HUES64 (cell line): ENCODE measurements around the gene ZSWIM3.

ENCODE experiments used
- H3K27ac ChIP-seq: 2 replicates; pipeline ENCODE4 v1.7.0; 2013; ENCODE audit warnings: low read depth, low read length, inconsistent platforms
- H3K27me3 ChIP-seq: 2 replicates; pipeline ENCODE4 v1.6.1; 2013; ENCODE audit warnings: mild to moderate bottlenecking, low read length; ENCODE audit not compliant: insufficient read depth
- H3K36me3 ChIP-seq: 2 replicates; pipeline ENCODE4 v1.6.1; 2013; ENCODE audit warnings: mild to moderate bottlenecking, low read length; ENCODE audit not compliant: insufficient read depth
- H3K4me1 ChIP-seq: 2 replicates; pipeline ENCODE4 v1.6.1; 2013; ENCODE audit warnings: mild to moderate bottlenecking, low read length, moderate library complexity; ENCODE audit not compliant: insufficient read depth
- H3K4me3 ChIP-seq: 2 replicates; pipeline ENCODE4 v1.5.1; 2013; ENCODE audit warnings: mild to moderate bottlenecking, low read length, moderate library complexity
- H3K9ac ChIP-seq: 2 replicates; pipeline ENCODE4 v1.6.1; 2013; ENCODE audit warnings: mild to moderate bottlenecking, low read depth, low read length
- H3K9me3 ChIP-seq: 2 replicates; pipeline ENCODE4 v1.6.1; 2013; ENCODE audit warnings: low read depth, low read length; ENCODE audit not compliant: insufficient read depth
- whole genome bisulfite sequencing: fragments of 150-250, 120-280 bp; methylation state at CpG from one replicate; pipeline ENCODE4 v1.1.7; 2013; ENCODE audit warnings: missing lambda C conversion rate; 5-methylcytosine and 5-hydroxymethylcytosine counted together

Gene ZSWIM3

DNA sequence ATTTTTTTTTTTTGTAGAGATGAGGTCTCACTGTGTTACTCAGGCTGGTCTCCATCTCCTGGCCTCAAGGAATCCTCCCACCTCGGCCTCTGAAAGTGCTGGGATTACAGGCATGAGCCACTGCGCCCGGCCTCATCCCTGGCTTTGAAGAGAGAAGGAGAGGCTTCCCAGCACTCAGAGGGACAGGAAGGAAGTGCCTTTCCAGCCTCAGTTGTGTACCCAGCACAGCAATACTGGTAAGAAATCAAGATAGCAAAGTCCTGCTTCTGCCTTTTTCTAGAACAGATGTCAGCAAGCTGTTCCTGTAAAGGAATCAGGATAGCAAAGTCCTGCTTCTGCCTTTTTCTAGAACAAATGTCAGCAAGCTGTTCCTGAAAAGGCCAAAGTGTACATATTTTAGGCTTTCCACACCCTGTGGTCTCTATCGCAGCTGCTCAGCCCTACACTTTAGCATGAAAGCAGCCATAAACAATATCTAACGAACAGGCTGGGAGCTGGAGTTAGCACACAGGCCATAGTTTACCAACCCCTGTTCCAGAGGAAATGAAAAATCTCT is 60.8 kb downstream of the ZSWIM3 start:
- Histone ChIP-seq H3K9ac (no peak overlapping the region), H3K27me3 (no peaks in the 10 kb centered on the region), H3K27ac (no peak overlapping the region), H3K4me3 (no peak overlapping the region), H3K9me3 (no peaks in the 10 kb centered on the region), H3K4me1 (no peaks in the 10 kb centered on the region), H3K36me3 (no peaks in the 10 kb centered on the region)
- 96% methylated on average over 5 of the region's 5 CpGs for WGBS

DNA sequence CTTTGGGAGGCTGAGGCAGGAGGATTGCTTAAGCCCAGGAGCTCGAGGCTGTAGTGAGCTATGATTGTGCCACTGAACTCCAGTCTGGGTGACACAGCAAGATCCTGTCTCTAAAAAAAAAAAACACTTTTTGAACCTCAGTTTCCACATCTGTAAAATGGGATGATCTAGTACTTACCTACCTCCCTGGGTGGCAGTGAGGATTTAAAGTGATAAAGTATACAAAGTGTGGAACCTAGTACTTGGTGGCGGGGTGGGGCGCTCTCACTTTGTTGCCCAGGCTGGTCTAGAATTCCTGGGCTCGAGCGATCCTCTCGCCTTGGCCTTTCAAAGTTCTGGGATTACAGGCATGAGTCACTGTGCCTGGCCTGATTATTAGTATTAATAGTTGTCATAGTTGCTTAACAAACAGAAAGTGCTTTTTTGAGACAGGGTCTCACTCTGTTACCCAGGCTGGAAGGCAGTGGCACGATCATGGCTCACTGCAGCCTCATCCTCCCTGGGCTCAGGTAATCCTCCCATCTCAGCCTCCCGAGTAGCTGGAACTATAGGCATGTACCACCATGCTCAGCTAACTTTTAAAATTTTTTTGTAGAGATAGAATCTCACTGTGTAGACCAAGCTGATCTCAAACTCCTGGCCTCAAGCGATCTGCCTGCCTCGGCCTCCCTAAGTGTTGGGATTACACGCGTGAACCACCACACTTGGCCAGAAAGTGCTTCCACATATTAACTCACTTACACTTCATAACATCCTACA is 61.5 kb downstream of the ZSWIM3 start:
- Histone ChIP-seq H3K36me3 (no peaks in the 10 kb centered on the region), H3K9me3 (no peaks in the 10 kb centered on the region), H3K27ac (no peak overlapping the region), H3K9ac (no peak overlapping the region), H3K27me3 (no peaks in the 10 kb centered on the region), H3K4me1 (no peaks in the 10 kb centered on the region), H3K4me3 (no peak overlapping the region)
- 94% methylated on average over 12 of the region's 12 CpGs for WGBS

DNA sequence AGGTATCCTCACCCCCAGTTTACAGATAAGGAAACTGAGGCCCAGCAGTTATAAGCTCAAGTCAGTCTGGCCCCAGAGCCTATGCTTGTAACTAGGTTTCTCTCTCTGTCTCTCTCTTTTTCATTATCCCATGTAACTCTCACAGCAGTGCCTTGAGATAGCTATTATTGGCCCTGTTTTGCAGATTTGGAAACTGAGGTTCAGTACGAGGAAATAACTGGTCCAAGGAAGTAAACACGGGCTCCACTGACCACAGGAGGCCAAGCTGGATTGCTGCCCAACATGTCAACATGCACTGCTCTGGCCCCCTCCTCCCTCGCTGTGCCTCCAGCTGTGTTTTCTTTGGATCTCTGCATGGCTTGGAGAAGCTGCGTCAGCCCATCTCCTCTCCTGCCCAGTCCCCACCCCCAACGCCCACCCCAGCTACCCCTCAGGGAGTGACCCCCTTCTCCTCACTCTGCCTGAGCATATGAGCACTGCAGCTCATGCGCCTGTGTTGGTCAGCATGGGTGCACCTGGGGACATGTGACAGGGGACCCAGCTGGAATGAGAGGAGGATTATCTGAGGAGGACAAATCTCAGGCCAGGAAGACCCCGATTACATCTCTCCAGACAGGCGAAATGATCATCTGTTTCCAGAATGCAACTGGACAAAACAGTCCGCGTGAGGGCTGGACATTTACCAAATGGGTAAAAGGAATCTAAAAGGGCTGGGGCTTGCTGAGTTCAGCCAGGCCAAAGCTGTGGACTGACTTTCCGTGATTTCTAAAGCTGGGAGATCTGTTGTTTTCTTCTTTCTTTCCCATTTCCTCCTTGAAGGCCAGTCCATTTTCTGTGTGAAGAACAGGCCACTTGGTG is 62.4 kb downstream of the ZSWIM3 start:
- no peak overlapping the region for H3K27ac ChIP-seq
- 76% methylated on average over 11 of the region's 11 CpGs for WGBS
- no peaks in the 10 kb centered on the region for H3K9me3 ChIP-seq
- H3K4me1 ChIP-seq, result no peaks in the 10 kb centered on the region
- H3K4me3 ChIP-seq, result no peak overlapping the region
- H3K27me3 ChIP-seq, result no peaks in the 10 kb centered on the region
- no peak overlapping the region for H3K9ac ChIP-seq
- no peaks in the 10 kb centered on the region for H3K36me3 ChIP-seq

DNA sequence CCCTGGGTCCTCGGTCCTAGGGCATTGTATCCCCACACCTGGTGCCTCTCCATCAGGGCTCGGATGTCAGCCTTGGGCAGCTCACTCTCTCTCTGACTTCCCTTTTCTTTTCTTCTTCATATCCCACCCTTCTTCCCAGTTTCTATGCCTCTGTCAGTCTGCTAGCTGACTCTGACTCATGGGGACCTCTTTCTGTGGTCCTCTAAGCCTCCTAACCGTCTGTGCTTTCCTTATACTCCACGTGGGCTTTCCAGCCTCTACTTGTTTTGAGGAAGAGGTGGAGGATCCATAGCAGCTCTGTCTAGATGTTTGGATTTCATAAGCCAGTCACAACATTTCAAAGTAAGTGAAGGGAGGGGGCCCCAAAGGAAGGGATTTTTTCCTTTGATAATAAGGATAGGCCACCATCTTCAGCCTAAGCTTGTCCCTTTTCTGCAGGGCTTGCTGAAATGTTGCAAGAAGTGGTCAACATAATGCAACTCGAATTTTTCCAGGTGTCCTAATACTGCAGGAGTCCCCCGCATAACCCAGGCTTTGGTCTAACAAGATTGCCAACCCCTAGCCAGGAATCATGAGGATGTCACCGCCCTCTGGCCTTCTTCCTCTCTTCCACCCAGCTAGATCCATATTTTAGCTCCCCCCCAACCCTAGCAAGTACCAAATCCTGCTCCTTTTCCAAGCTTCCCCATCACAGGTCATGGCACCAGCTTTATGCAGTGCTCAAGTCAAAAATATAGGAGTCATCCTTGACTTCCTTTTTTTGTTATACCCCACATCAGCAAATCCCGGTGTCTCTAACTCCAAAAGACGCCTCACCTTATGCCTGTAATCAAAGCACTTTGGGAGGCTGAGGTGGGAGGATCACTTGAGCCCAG is 63.3 kb downstream of the ZSWIM3 start:
- WGBS, result 83% methylated on average over 8 of the region's 9 CpGs
- Histone ChIP-seq H3K36me3 (no peaks in the 10 kb centered on the region), H3K27ac (no peak overlapping the region), H3K4me1 (peaks cover 4% of the 10 kb centered on the region; the same call in 1 of the 2 replicates), H3K4me3 (no peak overlapping the region), H3K9me3 (no peaks in the 10 kb centered on the region), H3K9ac (no peak overlapping the region), H3K27me3 (no peaks in the 10 kb centered on the region)

DNA sequence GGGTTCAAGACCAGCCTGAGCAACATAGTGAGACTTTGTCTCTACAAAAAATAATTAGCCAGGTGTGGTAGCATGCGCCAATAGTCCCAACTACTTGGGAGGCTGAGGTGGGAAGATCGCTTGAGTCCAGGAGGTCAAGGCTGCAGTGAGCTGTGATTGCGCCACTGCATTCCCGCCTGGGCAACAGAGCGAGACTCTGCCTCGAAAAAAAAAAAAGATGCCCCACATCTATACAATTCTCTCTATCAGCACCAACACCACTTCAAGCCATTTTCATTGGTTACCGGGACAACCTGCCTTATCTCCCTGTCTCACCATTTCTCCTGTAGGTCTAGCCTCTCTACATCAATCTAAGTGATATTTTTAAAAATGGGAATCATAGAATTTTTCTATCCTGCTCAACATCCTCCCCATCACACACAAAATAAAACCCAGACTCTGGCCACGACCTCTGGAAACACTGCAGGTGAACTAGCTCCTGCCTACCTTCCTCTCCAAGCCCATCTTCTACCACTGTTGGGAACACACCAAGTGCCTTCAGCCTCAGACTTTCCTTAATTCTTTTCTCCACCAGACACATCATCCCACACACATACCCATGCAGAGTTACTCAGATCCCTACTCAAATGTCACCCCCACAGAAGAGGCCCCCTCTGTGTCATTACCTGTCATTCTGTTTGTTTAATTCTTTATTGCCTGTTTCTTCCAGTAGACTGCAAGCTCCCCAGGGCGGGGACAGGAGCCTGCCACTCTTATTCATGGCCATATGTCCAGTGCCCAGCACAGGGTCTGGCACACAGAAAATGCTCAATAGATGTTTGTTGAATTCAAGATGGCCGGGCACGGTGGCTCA is 64.1 kb downstream of the ZSWIM3 start:
- Histone ChIP-seq H3K9ac (no peak overlapping the region), H3K27me3 (no peaks in the 10 kb centered on the region), H3K27ac (no peak overlapping the region), H3K9me3 (no peaks in the 10 kb centered on the region), H3K36me3 (no peaks in the 10 kb centered on the region), H3K4me3 (no peak overlapping the region), H3K4me1 (peaks cover 6% of the 10 kb centered on the region; the same call in 1 of the 2 replicates)
- WGBS, result 90% methylated on average over 11 of the region's 11 CpGs

DNA sequence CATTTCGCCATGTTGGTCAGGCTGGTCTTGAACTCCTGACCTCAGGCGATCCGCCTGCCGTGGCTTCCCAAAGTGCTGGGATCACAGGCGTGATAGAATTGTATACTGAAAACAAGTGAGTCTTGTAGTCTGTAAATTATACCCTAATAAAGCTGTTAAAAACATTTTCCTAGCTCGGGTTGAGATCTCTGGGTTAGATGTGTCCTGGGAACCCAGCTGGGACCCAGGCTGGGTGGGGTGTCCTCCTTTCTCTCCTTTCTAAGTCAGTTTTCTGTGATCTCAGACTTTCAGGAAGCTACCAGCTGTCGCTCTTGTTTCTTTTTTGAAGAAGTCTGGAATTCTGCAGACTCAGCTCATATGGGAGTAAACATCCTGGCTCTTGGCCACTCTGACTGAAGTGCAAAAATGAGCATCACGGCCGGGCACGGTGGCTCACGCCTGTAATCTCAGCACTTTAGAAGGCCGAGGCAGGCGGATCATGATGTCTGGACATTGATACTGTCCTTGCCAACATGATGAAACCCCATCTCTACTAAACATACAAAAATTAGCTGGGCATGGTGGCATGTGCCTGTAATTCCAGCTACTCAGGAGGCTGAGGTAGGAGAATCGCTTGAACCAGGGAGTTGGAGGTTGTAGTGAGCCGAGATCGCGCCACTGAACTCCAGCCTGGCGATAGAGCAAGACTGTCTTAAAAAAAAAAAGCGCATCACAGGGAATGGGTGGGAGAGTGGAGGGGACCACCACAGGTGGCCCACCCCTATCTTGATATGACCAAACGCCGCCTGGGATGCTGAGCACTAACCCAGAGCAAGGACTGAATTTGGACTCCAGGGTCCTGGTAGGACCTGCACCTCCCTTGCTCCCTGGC is 67.2 kb downstream of the ZSWIM3 start:
- Histone ChIP-seq H3K27ac (no peak overlapping the region), H3K36me3 (no peaks in the 10 kb centered on the region), H3K27me3 (no peaks in the 10 kb centered on the region), H3K4me1 (peaks cover 6% of the 10 kb centered on the region; the same call in 1 of the 2 replicates), H3K9ac (no peak overlapping the region), H3K4me3 (no peak overlapping the region), H3K9me3 (no peaks in the 10 kb centered on the region)
- WGBS, result 93% methylated on average over 20 of the region's 21 CpGs

DNA sequence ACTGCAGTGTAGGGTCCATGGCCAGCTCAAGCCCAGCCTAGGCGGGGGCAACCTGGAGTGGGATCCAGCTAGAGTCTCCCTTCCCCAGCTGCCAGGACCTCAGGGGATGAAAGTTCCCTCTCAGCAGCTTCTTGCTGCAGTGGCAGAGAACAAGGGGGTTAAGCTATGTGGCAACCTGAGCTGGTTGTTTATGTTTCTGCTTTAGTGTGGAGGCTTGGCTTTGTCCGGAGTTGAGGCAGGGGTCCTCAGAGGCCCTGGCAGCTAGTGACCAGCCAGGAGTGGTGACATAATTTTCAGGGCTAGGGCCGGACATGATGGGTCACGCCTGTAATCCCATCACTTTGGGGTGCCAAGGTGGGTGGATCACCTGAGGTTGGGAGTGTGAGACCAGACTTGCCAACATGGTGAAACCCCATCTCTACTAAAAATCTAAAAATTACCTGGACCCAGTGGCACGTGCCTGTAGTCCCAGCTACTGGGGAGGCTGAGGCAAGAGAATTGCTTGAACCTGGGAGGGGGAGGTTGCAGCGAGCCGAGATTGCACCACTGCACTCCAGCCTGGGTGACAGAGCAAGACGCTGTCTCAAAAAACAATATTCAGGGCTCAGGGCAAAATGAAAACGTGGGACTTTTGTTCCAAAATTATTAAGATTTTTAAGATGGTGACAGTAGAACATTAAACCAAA is 68.5 kb downstream of the ZSWIM3 start:
- no peaks in the 10 kb centered on the region for H3K36me3 ChIP-seq
- H3K27me3 ChIP-seq, result no peaks in the 10 kb centered on the region
- WGBS, result 72% methylated on average over 9 of the region's 9 CpGs
- H3K4me3 ChIP-seq, result no peak overlapping the region
- H3K4me1 ChIP-seq, result peaks cover 6% of the 10 kb centered on the region; the same call in 1 of the 2 replicates
- no peak overlapping the region for H3K27ac ChIP-seq
- no peaks in the 10 kb centered on the region for H3K9me3 ChIP-seq
- no peak overlapping the region for H3K9ac ChIP-seq

DNA sequence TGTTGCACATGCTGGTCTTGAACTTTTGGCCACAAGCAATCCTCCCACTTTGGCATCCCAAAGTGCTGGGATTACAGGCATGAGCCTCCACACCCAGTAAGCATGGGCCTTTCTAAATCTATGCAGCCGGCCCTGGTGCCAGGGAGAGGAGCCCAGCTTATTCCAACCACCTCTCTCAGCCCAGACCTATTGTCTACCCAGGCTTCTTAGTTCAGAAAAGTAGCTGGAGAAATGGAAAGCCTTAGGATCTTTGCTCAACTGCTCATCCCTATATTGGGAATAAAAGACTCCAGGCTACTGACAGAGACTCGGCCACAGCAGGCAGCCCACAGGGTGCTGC is 69.3 kb downstream of the ZSWIM3 start:
- peaks cover 6% of the 10 kb centered on the region; the same call in 1 of the 2 replicates for H3K4me1 ChIP-seq
- 98% methylated on average over 2 of the region's 2 CpGs for WGBS

DNA sequence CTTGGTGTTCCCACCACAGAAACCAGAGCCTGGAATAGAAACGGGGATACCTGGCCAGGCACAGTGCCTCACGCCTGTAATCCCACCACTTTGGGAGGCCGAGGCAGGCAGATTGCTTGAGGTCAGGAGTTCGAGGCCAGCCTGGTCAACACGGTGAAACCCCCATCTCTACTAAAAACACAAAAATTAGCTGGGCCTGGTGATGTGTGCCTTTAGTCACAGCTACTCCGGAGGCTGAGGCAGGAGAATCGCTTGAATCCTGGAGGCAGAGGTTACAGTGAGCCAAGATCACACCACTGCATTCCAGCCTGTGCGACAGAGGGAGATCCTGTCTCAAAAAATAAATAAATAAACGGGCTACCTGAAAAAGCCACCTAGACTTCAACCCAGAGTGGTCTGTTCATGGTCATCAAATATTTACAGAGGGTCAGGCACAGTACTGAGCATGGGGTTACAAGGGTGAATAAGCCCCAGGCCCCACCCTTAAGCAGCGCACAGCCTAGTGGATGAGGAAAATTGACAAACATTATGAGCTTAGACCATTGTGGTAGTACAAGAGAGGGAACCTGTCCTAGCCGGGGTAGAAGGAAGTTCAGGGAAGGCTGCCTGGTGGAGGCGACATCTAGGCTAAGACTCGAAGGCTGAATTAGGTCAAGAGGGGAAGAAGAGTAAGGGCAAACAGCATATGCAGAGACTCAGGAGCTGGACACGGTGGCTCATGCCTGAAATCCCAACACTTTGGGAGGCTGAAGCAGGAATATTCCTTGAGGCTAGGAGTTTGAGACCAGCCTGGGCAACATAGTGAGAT is 69.9 kb downstream of the ZSWIM3 start:
- H3K4me1 ChIP-seq, result peaks cover 6% of the 10 kb centered on the region; the same call in 1 of the 2 replicates
- no peak overlapping the region for H3K27ac ChIP-seq
- H3K9me3 ChIP-seq, result no peaks in the 10 kb centered on the region
- no peak overlapping the region for H3K4me3 ChIP-seq
- no peaks in the 10 kb centered on the region for H3K27me3 ChIP-seq
- no peak overlapping the region for H3K9ac ChIP-seq
- 86% methylated on average over 14 of the region's 14 CpGs for WGBS
- no peaks in the 10 kb centered on the region for H3K36me3 ChIP-seq

More for the DNA sequence above, 69.3 kb downstream of the ZSWIM3 start:
- H3K36me3 ChIP-seq, result no peaks in the 10 kb centered on the region
- H3K4me3 ChIP-seq, result no peak overlapping the region
- no peaks in the 10 kb centered on the region for H3K9me3 ChIP-seq
- no peaks in the 10 kb centered on the region for H3K27me3 ChIP-seq
- H3K27ac ChIP-seq, result no peak overlapping the region
- no peak overlapping the region for H3K9ac ChIP-seq
